ENCODE measurements around the gene VAPB. TPM values are rescaled to one million over a fixed set of nuclear protein-coding genes. Genes with fewer than 3 reads are reported as not detected.

VAPB gene
- total and polyA plus RNA-seq, 2 donors from 2014 or later = 49.3 to 60.4 TPM

DNA sequence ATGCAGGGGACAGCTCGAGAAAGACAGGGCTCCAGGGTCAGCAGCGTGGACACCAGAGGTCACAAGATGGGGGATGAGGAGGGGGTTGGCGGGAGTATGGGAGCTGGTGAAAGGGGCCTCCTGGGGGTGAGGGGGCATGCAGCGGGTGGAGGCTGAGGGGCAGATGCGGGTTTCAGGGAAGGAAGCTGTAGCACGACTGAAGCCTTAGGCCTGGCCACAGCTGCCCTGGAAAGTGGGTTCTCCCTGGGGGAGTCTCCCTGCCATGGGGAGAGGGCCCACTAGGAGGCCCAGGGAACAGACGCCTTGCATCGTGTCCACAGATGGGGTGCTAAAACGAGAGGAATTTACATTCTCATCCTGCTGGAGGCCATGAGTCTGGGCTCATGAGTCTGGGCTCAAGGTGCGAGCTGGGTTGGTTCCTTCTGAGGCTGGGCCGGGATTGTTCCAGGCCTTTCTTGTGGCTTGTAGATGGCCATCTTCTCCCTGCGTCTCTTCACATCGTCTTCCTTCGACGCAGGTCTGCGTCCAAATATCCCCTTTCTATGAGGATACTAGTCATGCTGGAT, 108.1 kb downstream of the VAPB start:
- H3K9me3 ChIP-seq (ENCODE audit: control insufficient read depth in 2 of 3, insufficient read depth in 1 of 3, low read length in 3 of 3) = peaks cover 0 to 2% (median 0%) of the 10 kb centered on the region in 3 donors
- no peak overlapping the region for H3K9ac ChIP-seq (ENCODE audit: low read length in 3 of 3)
- intact Hi-C loops (cut with DNase I) = no loop called here
- DNase-seq (peak in 1 of 5 donors; percentile 33), FAIRE-seq (no peak)
- TF ChIP-seq, protein P1, sequence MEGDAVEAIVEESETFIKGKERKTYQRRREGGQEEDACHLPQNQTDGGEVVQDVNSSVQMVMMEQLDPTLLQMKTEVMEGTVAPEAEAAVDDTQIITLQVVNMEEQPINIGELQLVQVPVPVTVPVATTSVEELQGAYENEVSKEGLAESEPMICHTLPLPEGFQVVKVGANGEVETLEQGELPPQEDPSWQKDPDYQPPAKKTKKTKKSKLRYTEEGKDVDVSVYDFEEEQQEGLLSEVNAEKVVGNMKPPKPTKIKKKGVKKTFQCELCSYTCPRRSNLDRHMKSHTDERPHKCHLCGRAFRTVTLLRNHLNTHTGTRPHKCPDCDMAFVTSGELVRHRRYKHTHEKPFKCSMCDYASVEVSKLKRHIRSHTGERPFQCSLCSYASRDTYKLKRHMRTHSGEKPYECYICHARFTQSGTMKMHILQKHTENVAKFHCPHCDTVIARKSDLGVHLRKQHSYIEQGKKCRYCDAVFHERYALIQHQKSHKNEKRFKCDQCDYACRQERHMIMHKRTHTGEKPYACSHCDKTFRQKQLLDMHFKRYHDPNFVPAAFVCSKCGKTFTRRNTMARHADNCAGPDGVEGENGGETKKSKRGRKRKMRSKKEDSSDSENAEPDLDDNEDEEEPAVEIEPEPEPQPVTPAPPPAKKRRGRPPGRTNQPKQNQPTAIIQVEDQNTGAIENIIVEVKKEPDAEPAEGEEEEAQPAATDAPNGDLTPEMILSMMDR (IDR thresholded peaks at IDR 0.05; ENCODE audit: borderline replicate concordance, extremely low read depth, insufficient read depth) = no peak
- no peak overlapping the region for H3K27ac ChIP-seq (ENCODE audit: low read depth in 2 of 2, low read length in 2 of 2)
- H3K4me1 ChIP-seq (ENCODE audit: control insufficient read depth in 2 of 3, insufficient read depth in 2 of 3, low read depth in 1 of 3, low read length in 3 of 3) = no peaks in the 10 kb centered on the region
- H3K36me3 ChIP-seq (ENCODE audit: control insufficient read depth in 2 of 3, insufficient read depth in 3 of 3, low read length in 3 of 3) = no peaks in the 10 kb centered on the region
- H3K27me3 ChIP-seq (ENCODE audit: control insufficient read depth, insufficient read depth, low read length) = no peaks in the 10 kb centered on the region
- H3K4me3 ChIP-seq (ENCODE audit: low read length in 3 of 3) = no peak overlapping the region

GRCh38 chr20:58497724-58498469, 108.9 kb downstream of the VAPB start:
- H3K36me3 ChIP-seq (ENCODE audit: control insufficient read depth in 2 of 3, insufficient read depth in 3 of 3, low read length in 3 of 3) = no peaks in the 10 kb centered on the region
- intact Hi-C loops (cut with DNase I) = no loop called here
- no peaks in the 10 kb centered on the region for H3K4me1 ChIP-seq (ENCODE audit: control insufficient read depth in 2 of 3, insufficient read depth in 2 of 3, low read depth in 1 of 3, low read length in 3 of 3)
- TF ChIP-seq, protein P1 (IDR thresholded peaks at IDR 0.05; ENCODE audit: borderline replicate concordance, extremely low read depth, insufficient read depth) = no peak
- H3K4me3 ChIP-seq (ENCODE audit: low read length in 3 of 3) = no peak overlapping the region
- H3K27me3 ChIP-seq (ENCODE audit: control insufficient read depth, insufficient read depth, low read length) = no peaks in the 10 kb centered on the region
- no peak overlapping the region for H3K9ac ChIP-seq (ENCODE audit: low read length in 3 of 3)
- no peak overlapping the region for H3K27ac ChIP-seq (ENCODE audit: low read depth in 2 of 2, low read length in 2 of 2)
- FAIRE-seq (no peak), DNase-seq (peak in 1 of 5 donors; percentile 7)
- no peaks in the 10 kb centered on the region for H3K9me3 ChIP-seq (ENCODE audit: control insufficient read depth in 2 of 3, insufficient read depth in 1 of 3, low read length in 3 of 3)

DNA sequence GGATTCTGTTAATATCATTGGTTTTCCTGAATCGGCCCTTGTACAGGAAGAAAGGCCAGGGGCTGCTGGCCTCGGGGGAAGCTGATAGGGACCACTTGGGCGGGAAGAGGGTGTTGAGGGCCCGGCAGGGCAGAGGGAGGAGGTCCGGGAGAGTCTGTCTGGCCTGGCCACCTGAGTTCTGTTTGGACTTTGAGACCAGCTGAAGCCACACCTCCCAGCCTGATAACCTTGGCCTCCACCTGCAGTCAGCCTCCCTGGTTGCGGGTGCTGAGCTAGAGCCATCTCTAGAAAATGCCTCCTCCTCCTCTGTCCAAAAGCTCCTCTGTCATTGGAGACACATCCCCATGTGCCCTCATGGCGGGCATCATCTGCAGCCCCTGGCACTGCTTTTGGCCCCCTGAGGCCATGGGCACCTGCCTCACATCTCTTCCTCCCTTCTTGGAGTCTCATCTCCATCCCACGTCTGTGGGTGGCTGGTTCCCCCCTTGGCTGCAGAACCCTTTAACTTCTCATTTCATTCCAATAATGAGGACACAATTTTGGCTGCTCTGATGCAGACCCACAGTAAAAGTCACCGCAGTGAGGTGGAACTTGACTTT, 109.5 kb downstream of the VAPB start:
- intact Hi-C loops (cut with DNase I) = no loop called here
- FAIRE-seq = no peak
- Histone ChIP-seq H3K9ac (ENCODE audit: low read length in 3 of 3) (no peak overlapping the region), H3K27me3 (ENCODE audit: control insufficient read depth, insufficient read depth, low read length) (no peaks in the 10 kb centered on the region), H3K4me1 (ENCODE audit: control insufficient read depth in 2 of 3, insufficient read depth in 2 of 3, low read depth in 1 of 3, low read length in 3 of 3) (no peaks in the 10 kb centered on the region), H3K27ac (ENCODE audit: low read depth in 2 of 2, low read length in 2 of 2) (no peak overlapping the region), H3K4me3 (ENCODE audit: low read length in 3 of 3) (no peak overlapping the region), H3K36me3 (ENCODE audit: control insufficient read depth in 2 of 3, insufficient read depth in 3 of 3, low read length in 3 of 3) (no peaks in the 10 kb centered on the region), H3K9me3 (ENCODE audit: control insufficient read depth in 2 of 3, insufficient read depth in 1 of 3, low read length in 3 of 3) (peaks cover 0 to 2% (median 0%) of the 10 kb centered on the region in 3 donors)
- TF ChIP-seq, protein P1 (IDR thresholded peaks at IDR 0.05; ENCODE audit: borderline replicate concordance, extremely low read depth, insufficient read depth) = no peak
- peak in 1 of 5 donors; percentile 9 for DNase-seq
